Activated naive CD4-positive, alpha-beta T cell treated with Interleukin-2 at 50 U/mL for 16 hours (primary cell): ENCODE data around the gene TRIO.
A peak's percentile ranks its signal among the peaks of the same experiment; 100 is the strongest.

Source experiments
- DNase-seq: peaks from one replicate; pipeline ENCODE4 v3.0.0-alpha.2; 2020

Gene TRIO

GRCh38 chr5:14404780-14405179 is 261.6 kb downstream of the TRIO start:
- DNase-seq: no peak

GRCh38 chr5:14405267-14405666 is 262.1 kb downstream of the TRIO start:
- no peak for DNase-seq

GRCh38 chr5:14405706-14406553 is 262.8 kb downstream of the TRIO start:
- no peak for DNase-seq

- no peak for DNase-seq
Observed at GRCh38 chr5:14406554-14406849, 263.4 kb downstream of the TRIO start.

- DNase-seq: no peak
Observed at GRCh38 chr5:14407051-14407450, 263.9 kb downstream of the TRIO start.

- no peak for DNase-seq
Observed at GRCh38 chr5:14407746-14408175, 264.6 kb downstream of the TRIO start.

- DNase-seq: no peak
Observed at GRCh38 chr5:14408969-14409586, 265.9 kb downstream of the TRIO start.

GRCh38 chr5:14410068-14410393 is 266.9 kb downstream of the TRIO start:
- DNase-seq: no peak

GRCh38 chr5:14410394-14411201 is 267.5 kb downstream of the TRIO start:
- DNase-seq: no peak

- DNase-seq: no peak
Observed at GRCh38 chr5:14411216-14411615, 268.1 kb downstream of the TRIO start.

GRCh38 chr5:14413331-14413750 is 270.2 kb downstream of the TRIO start:
- peak; percentile 50 for DNase-seq

- peak; percentile 9 for DNase-seq
Observed at GRCh38 chr5:14414007-14414406, 270.9 kb downstream of the TRIO start.

GRCh38 chr5:14414656-14415023 is 271.5 kb downstream of the TRIO start:
- DNase-seq: no peak

GRCh38 chr5:14415024-14415697 is 272.0 kb downstream of the TRIO start:
- DNase-seq: peak; percentile 42

- DNase-seq: peak; percentile 20
Observed at GRCh38 chr5:14415698-14416074, 272.5 kb downstream of the TRIO start.

GRCh38 chr5:14416621-14417275 is 273.6 kb downstream of the TRIO start:
- no peak for DNase-seq

GRCh38 chr5:14417276-14417730 is 274.2 kb downstream of the TRIO start:
- no peak for DNase-seq

- no peak for DNase-seq
Observed at GRCh38 chr5:14417792-14418765, 274.9 kb downstream of the TRIO start.

- no peak for DNase-seq
Observed at GRCh38 chr5:14419686-14420085, 276.5 kb downstream of the TRIO start.

- DNase-seq: no peak
Observed at GRCh38 chr5:14420101-14420811, 277.1 kb downstream of the TRIO start.

- DNase-seq: no peak
Observed at GRCh38 chr5:14421851-14422250, 278.7 kb downstream of the TRIO start.
